ENCODE results near the gene TPX2. TPM values are rescaled to one million over a fixed set of nuclear protein-coding genes. Genes with fewer than 3 reads are reported as not detected.

Gene TPX2
- total and polyA plus RNA-seq, 2 donors (not counting 1 experiment from before 2014, with no cell fraction given), result 0.30 to 0.31 TPM

DNA sequence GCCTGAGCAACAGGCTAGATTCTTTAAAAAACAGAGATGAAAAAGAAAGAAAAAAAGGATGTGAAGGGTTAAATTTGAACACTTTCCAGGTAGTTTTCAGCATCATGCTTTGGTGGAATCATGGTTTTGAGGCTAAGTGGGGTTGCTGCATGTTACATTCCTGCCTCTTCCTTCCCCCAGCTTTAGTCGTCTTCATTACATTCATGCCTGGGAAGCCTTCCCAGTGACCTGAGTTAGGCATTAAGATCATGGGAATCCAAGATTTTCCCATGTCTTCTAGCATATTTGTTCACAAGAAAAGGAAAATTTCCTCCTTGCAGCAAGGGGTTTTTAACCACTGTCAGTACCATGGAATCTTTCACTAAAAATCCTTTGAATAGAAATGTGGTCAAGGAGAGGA, 12.0 kb downstream of the TPX2 start:
- no peak for TF ChIP-seq EZH2 (IDR thresholded peaks at IDR 0.05; ENCODE audit: borderline replicate concordance, insufficient read depth, low read depth, low read length, poor library complexity, severe bottlenecking)
- TF ChIP-seq, protein P1, sequence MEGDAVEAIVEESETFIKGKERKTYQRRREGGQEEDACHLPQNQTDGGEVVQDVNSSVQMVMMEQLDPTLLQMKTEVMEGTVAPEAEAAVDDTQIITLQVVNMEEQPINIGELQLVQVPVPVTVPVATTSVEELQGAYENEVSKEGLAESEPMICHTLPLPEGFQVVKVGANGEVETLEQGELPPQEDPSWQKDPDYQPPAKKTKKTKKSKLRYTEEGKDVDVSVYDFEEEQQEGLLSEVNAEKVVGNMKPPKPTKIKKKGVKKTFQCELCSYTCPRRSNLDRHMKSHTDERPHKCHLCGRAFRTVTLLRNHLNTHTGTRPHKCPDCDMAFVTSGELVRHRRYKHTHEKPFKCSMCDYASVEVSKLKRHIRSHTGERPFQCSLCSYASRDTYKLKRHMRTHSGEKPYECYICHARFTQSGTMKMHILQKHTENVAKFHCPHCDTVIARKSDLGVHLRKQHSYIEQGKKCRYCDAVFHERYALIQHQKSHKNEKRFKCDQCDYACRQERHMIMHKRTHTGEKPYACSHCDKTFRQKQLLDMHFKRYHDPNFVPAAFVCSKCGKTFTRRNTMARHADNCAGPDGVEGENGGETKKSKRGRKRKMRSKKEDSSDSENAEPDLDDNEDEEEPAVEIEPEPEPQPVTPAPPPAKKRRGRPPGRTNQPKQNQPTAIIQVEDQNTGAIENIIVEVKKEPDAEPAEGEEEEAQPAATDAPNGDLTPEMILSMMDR (IDR thresholded peaks at IDR 0.05), result no peak
- POLR2A ChIA-PET, result no interaction called here

DNA sequence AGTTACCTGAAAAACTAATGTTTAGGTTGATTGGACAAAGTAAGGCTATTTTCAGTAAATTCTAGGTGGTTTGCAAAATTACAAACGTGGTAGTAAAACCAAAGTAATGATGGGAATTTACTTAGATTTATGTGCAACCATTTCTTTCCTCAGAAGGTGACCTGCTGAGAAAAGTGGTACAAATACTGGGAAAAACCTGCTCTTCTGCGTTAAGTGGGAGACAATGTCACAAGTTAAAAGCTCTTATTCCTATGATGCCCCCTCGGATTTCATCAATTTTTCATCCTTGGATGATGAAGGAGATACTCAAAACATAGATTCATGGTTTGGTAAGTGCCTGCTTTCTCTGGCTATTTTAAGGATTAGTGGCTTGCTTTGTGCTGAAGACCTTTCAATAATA, 18.2 kb downstream of the TPX2 start:
- intact Hi-C loops (cut with micrococcal nuclease), result no loop called here
- 100% methylated on average over 2 of the region's 3 CpGs for WGBS (ENCODE audit: insufficient coverage)
- CTCF ChIA-PET, result no interaction called here

More for the DNA sequence above, 12.0 kb downstream of the TPX2 start:
- intact Hi-C loops (cut with micrococcal nuclease), result no loop called here
- Mint-ChIP-seq H3K4me1 (peaks cover 5% of the 10 kb centered on the region), H3K9me3 (ENCODE audit: insufficient read depth) (no peaks in the 10 kb centered on the region), H3K4me3 (no peak overlapping the region), H3K27ac (no peak overlapping the region), H3K27me3 (no peaks in the 10 kb centered on the region)
- CTCF ChIA-PET, result no interaction called here
- Histone ChIP-seq H3K27me3 (replicated peaks in 1 of 4; ENCODE audit: control extremely low read depth in 1 of 4, control insufficient read depth in 3 of 4, insufficient read depth in 4 of 4, low read length in 3 of 4) (no peaks in the 10 kb centered on the region), H3K9ac (ENCODE audit: low read length) (no peak overlapping the region), H3K4me1 (ENCODE audit: control insufficient read depth in 2 of 2, insufficient read depth in 2 of 2, low read length in 2 of 2) (no peaks in the 10 kb centered on the region), H3K4me2 (replicated peaks; ENCODE audit: low read depth, low read length, poor library complexity, severe bottlenecking) (no peak overlapping the region), H4K20me1 (ENCODE audit: control insufficient read depth, insufficient read depth, low read length, poor library complexity, severe bottlenecking) (no peaks in the 10 kb centered on the region), H3K9me3 (ENCODE audit: control extremely low read depth in 1 of 3, control insufficient read depth in 2 of 3, insufficient read depth in 1 of 3, low read length in 2 of 3) (no peaks in the 10 kb centered on the region), H2AFZ (ENCODE audit: insufficient read depth, low read depth, low read length, poor library complexity, severe bottlenecking) (no peak overlapping the region), H3K4me3 (ENCODE audit: control extremely low read depth in 1 of 5, extremely low read depth in 1 of 5, insufficient read depth in 1 of 5, low read depth in 2 of 5, low read length in 4 of 5) (no peak overlapping the region), H3K36me3 (replicated peaks in 1 of 2; ENCODE audit: control extremely low read depth in 1 of 2, control insufficient read depth in 1 of 2, extremely low read depth in 1 of 2, insufficient read depth in 2 of 2, low read length in 1 of 2) (no peaks in the 10 kb centered on the region), H3K79me2 (ENCODE audit: control insufficient read depth, insufficient read depth, low read length) (peaks cover 26% of the 10 kb centered on the region), H3K27ac (ENCODE audit: low read length in 2 of 2) (no peak overlapping the region)
- no peak for ATAC-seq (ENCODE audit: low read depth)
- no peak for DNase-seq
- no CpG with 5 or more reads among the region's 1 CpG for WGBS (ENCODE audit: insufficient coverage)

More for the DNA sequence above, 18.2 kb downstream of the TPX2 start:
- Mint-ChIP-seq H3K9me3 (ENCODE audit: insufficient read depth) (peaks cover 3% of the 10 kb centered on the region), H3K27me3 (no peaks in the 10 kb centered on the region), H3K4me1 (no peaks in the 10 kb centered on the region), H3K4me3 (no peak overlapping the region), H3K27ac (no peak overlapping the region)
- H4K20me1 ChIP-seq (ENCODE audit: control insufficient read depth, insufficient read depth, low read length, poor library complexity, severe bottlenecking), result no peaks in the 10 kb centered on the region
- H3K79me2 ChIP-seq (ENCODE audit: control insufficient read depth, insufficient read depth, low read length), result peaks cover 9% of the 10 kb centered on the region
- H3K4me1 ChIP-seq (ENCODE audit: control insufficient read depth in 2 of 2, insufficient read depth in 2 of 2, low read length in 2 of 2), result no peaks in the 10 kb centered on the region
- H2AFZ ChIP-seq (ENCODE audit: insufficient read depth, low read depth, low read length, poor library complexity, severe bottlenecking), result no peak overlapping the region
- POLR2A ChIA-PET, result no interaction called here
- no peaks in the 10 kb centered on the region for H3K9me3 ChIP-seq (ENCODE audit: control extremely low read depth in 1 of 3, control insufficient read depth in 2 of 3, insufficient read depth in 1 of 3, low read length in 2 of 3)
- H3K36me3 ChIP-seq (replicated peaks in 1 of 2; ENCODE audit: control extremely low read depth in 1 of 2, control insufficient read depth in 1 of 2, extremely low read depth in 1 of 2, insufficient read depth in 2 of 2, low read length in 1 of 2), result no peaks in the 10 kb centered on the region
- no peak overlapping the region for H3K9ac ChIP-seq (ENCODE audit: low read length)
- DNase-seq (no peak), ATAC-seq (ENCODE audit: low read depth) (no peak)
- no peak overlapping the region for H3K27ac ChIP-seq (ENCODE audit: low read length in 2 of 2)
- no peak overlapping the region for H3K4me2 ChIP-seq (replicated peaks; ENCODE audit: low read depth, low read length, poor library complexity, severe bottlenecking)
- no peak for TF ChIP-seq EZH2 (IDR thresholded peaks at IDR 0.05; ENCODE audit: borderline replicate concordance, insufficient read depth, low read depth, low read length, poor library complexity, severe bottlenecking)
- TF ChIP-seq, protein P1 (IDR thresholded peaks at IDR 0.05), result no peak
- H3K4me3 ChIP-seq (ENCODE audit: control extremely low read depth in 1 of 5, extremely low read depth in 1 of 5, insufficient read depth in 1 of 5, low read depth in 2 of 5, low read length in 4 of 5), result no peak overlapping the region
- no peaks in the 10 kb centered on the region for H3K27me3 ChIP-seq (replicated peaks in 1 of 4; ENCODE audit: control extremely low read depth in 1 of 4, control insufficient read depth in 3 of 4, insufficient read depth in 4 of 4, low read length in 3 of 4)

All from B cell (primary cell).